IMR-90 (cell line): Measurements from ENCODE around the gene AFDN. TPM values are rescaled to one million over a fixed set of nuclear protein-coding genes. Genes with fewer than 3 reads are reported as not detected.

ENCODE experiments used
- ATAC-seq: fragments of 200-7000 bp; cut with Tn5 transposase; 2 replicates; pipeline ENCODE4 v1.9.1; 2020; ENCODE audit warnings: low read depth, mild to moderate bottlenecking, moderate library complexity
- BruUV-seq: library from RNA; stranded (reverse); fragments of 400-500 nt; replicated peaks from 2 replicates; lab custom pipeline; 2021; lab: Mats Ljungman, UMichigan
- CTCF ChIA-PET: fragments of 300-600 bp; formaldehyde crosslinking; extraction: SDS; loops from one replicate; lab custom pipeline; 2021; ENCODE audit warnings: antibody characterized with exemption; lab: Yijun Ruan, JAX
- POLR2A ChIA-PET: fragments of 300-600 bp; sonication (Branson Sonifier 250); formaldehyde crosslinking; loops from one replicate; lab custom pipeline; 2022; ENCODE audit warnings: antibody characterized with exemption; ENCODE audit not compliant: unreplicated experiment; lab: Charles Lee
- DNase-seq: peaks from one replicate; pipeline ENCODE4 v3.0.0; 2013
- H2AFZ ChIP-seq: replicated peaks from 2 replicates; pipeline ENCODE3; 2013; ENCODE audit warnings: low read length, mild to moderate bottlenecking; ENCODE audit not compliant: poor library complexity
- H2AK5ac ChIP-seq: 2 replicates; pipeline ENCODE4 v1.6.1; 2013; ENCODE audit warnings: low read depth, low read length, inconsistent platforms
- H2AK9ac ChIP-seq: replicated peaks from 2 replicates; pipeline ENCODE3; 2013; ENCODE audit warnings: mild to moderate bottlenecking, low read depth, low read length, moderate library complexity; ENCODE audit not compliant: poor library complexity
- H2BK120ac ChIP-seq: 2 replicates; pipeline ENCODE4 v1.6.1; 2013; ENCODE audit warnings: low read depth, low read length, inconsistent platforms
- H2BK15ac ChIP-seq: 3 replicates; pipeline ENCODE4 v1.6.1; 2013; ENCODE audit warnings: low read depth, low read length, inconsistent platforms
- H2BK20ac ChIP-seq: 2 replicates; pipeline ENCODE4 v1.6.1; 2013; ENCODE audit warnings: low read depth, mild to moderate bottlenecking, inconsistent platforms, low read length, moderate library complexity
- H2BK5ac ChIP-seq: 2 replicates; pipeline ENCODE4 v1.6.1; 2013; ENCODE audit warnings: mild to moderate bottlenecking, low read depth, low read length, inconsistent platforms; ENCODE audit not compliant: poor library complexity, severe bottlenecking
- H3K14ac ChIP-seq: replicated peaks from 2 replicates; pipeline ENCODE4 v1.6.1; 2013; ENCODE audit warnings: low read depth, low read length, inconsistent platforms
- H3K18ac ChIP-seq: 2 replicates; pipeline ENCODE4 v1.6.1; 2013; ENCODE audit warnings: low read depth, low read length, control low read depth
- H3K23ac ChIP-seq: 2 replicates; pipeline ENCODE4 v1.6.1; 2013; ENCODE audit warnings: low read depth, low read length, inconsistent platforms
- H3K27ac ChIP-seq: 2 replicates; pipeline ENCODE4 v1.5.1; 2013; ENCODE audit warnings: mild to moderate bottlenecking, control low read depth, low read length; ENCODE audit not compliant: insufficient read depth
- H3K27me3 ChIP-seq: 2 replicates; pipeline ENCODE4 v1.6.1; 2013; ENCODE audit warnings: low read length; ENCODE audit not compliant: control insufficient read depth, insufficient read depth
- H3K36me3 ChIP-seq: 2 replicates; pipeline ENCODE4 v1.6.1; 2013; ENCODE audit warnings: low read length, mixed read lengths; ENCODE audit not compliant: control insufficient read depth, insufficient read depth
- H3K4ac ChIP-seq: 2 replicates; pipeline ENCODE4 v1.6.1; 2013; ENCODE audit warnings: low read depth, low read length, inconsistent platforms
- H3K4me1 ChIP-seq: 2 replicates; pipeline ENCODE4 v1.6.1; 2013; ENCODE audit warnings: low read length, mixed read lengths; ENCODE audit not compliant: control insufficient read depth, insufficient read depth
- H3K4me2 ChIP-seq: 2 replicates; pipeline ENCODE4 v1.6.1; 2013; ENCODE audit warnings: low read depth, mild to moderate bottlenecking, control low read depth, low read length, moderate library complexity
- H3K4me3 ChIP-seq: 2 replicates; pipeline ENCODE4 v1.5.1; 2013; ENCODE audit warnings: low read depth, mild to moderate bottlenecking, control low read depth, low read length, moderate library complexity; ENCODE audit not compliant: insufficient read depth
- H3K56ac ChIP-seq: 2 replicates; pipeline ENCODE4 v1.6.1; 2013; ENCODE audit warnings: low read length, inconsistent platforms; ENCODE audit not compliant: insufficient read depth; ENCODE audit errors: extremely low read depth
- H3K79me1 ChIP-seq, 2 experiments: 2 replicates each; pipeline ENCODE4 v1.6.1; 2013; ENCODE audit warnings: low read length in 2 of 2, inconsistent platforms in 1 of 2, low read depth in 1 of 2
- H3K9ac ChIP-seq: 2 replicates; pipeline ENCODE4 v1.6.1; 2013; ENCODE audit warnings: low read depth, low read length, control low read depth
- H3K9me1 ChIP-seq: 2 replicates; pipeline ENCODE4 v1.6.1; 2013; ENCODE audit warnings: low read length, inconsistent platforms; ENCODE audit not compliant: insufficient read depth
- H3K9me3 ChIP-seq: 2 replicates; pipeline ENCODE4 v1.6.1; 2013; ENCODE audit warnings: low read length; ENCODE audit not compliant: control insufficient read depth, insufficient read depth
- H4K20me1 ChIP-seq: 2 replicates; pipeline ENCODE4 v1.6.1; 2013; ENCODE audit warnings: low read length, inconsistent platforms; ENCODE audit not compliant: insufficient read depth
- H4K5ac ChIP-seq: 2 replicates; pipeline ENCODE4 v1.6.1; 2013; ENCODE audit warnings: mild to moderate bottlenecking, low read depth, low read length, control low read depth
- H4K8ac ChIP-seq, 2 experiments: 2 replicates each; pipeline ENCODE4 v1.6.1; 2013; ENCODE audit warnings: low read depth in 2 of 2, low read length in 2 of 2, control low read depth in 1 of 2, inconsistent platforms in 1 of 2
- H4K91ac ChIP-seq: 2 replicates; pipeline ENCODE4 v1.6.1; 2013; ENCODE audit warnings: low read depth, low read length, inconsistent platforms; ENCODE audit not compliant: insufficient read depth
- BHLHE40 ChIP-seq: fragments of 150-350 bp; IDR thresholded peaks from 2 replicates; pipeline ENCODE4 v1.6.1; 2016; ENCODE audit warnings: mild to moderate bottlenecking, low read depth, low read length
- CEBPB ChIP-seq: IDR thresholded peaks from 2 replicates; pipeline ENCODE4 v1.6.1; 2012; ENCODE audit warnings: low read depth, low read length, improper control_type of control experiment
- CHD1 ChIP-seq: IDR thresholded peaks from 2 replicates; pipeline ENCODE4 v1.6.1; 2012; ENCODE audit warnings: low read depth, low read length, improper control_type of control experiment
- FOS ChIP-seq: fragments of 150-350 bp; IDR thresholded peaks from 2 replicates; pipeline ENCODE4 v1.6.1; 2016; ENCODE audit warnings: low read depth, low read length
- MAFK ChIP-seq: IDR thresholded peaks from 2 replicates; pipeline ENCODE4 v1.6.1; 2012; ENCODE audit warnings: low read depth, low read length, improper control_type of control experiment
- MAZ ChIP-seq: IDR thresholded peaks from 2 replicates; pipeline ENCODE4 v1.6.1; 2012; ENCODE audit warnings: low read depth, mild to moderate bottlenecking, low read length, improper control_type of control experiment, moderate library complexity, borderline replicate concordance
- MXI1 ChIP-seq: IDR thresholded peaks from 2 replicates; pipeline ENCODE4 v1.6.1; 2012; ENCODE audit warnings: low read depth, mild to moderate bottlenecking, low read length, moderate library complexity, borderline replicate concordance
- NFE2L2 ChIP-seq: fragments of 150-350 bp; IDR thresholded peaks from 2 replicates; pipeline ENCODE4 v1.6.1; 2016; ENCODE audit warnings: low read depth, mild to moderate bottlenecking, low read length
- POLR2A ChIP-seq: IDR thresholded peaks from 2 replicates; pipeline ENCODE4 v1.6.1; 2012; ENCODE audit warnings: mild to moderate bottlenecking, low read depth, low read length
- RAD21 ChIP-seq: IDR thresholded peaks from 2 replicates; pipeline ENCODE4 v1.6.1; 2012; ENCODE audit warnings: low read length, improper control_type of control experiment
- RCOR1 ChIP-seq: IDR thresholded peaks from 2 replicates; pipeline ENCODE4 v1.6.1; 2012; ENCODE audit warnings: mild to moderate bottlenecking, low read length, improper control_type of control experiment; ENCODE audit not compliant: insufficient replicate concordance
- RFX5 ChIP-seq: IDR thresholded peaks from 2 replicates; pipeline ENCODE4 v1.8.0; 2012; ENCODE audit warnings: low read depth, mild to moderate bottlenecking, low read length, moderate library complexity
- SMC3 ChIP-seq: fragments of 150-350 bp; IDR thresholded peaks from 2 replicates; pipeline ENCODE4 v1.6.1; 2016; ENCODE audit warnings: low read depth, mild to moderate bottlenecking, antibody characterized with exemption, low read length, moderate library complexity
- WGBS, 2 experiments: methylation state at CpG; one replicate each; pipeline versions ENCODE4 v1.1.5 to v1.1.7; 2013; ENCODE audit warnings: missing lambda C conversion rate in 2 of 2; ENCODE audit not compliant: insufficient read length in 1 of 2; ENCODE audit errors: extremely low coverage in 2 of 2; 5-methylcytosine and 5-hydroxymethylcytosine counted together
- dilution Hi-C: fragments of 300-500 bp; cut with HindIII; formaldehyde crosslinking; loops from one replicate; pipeline ENCODE4 v1.14.3; 2018; ENCODE audit warnings: low sequenced_read_pairs; ENCODE audit not compliant: unreplicated experiment
- in situ Hi-C: fragments of 300-500 bp; cut with MboI; formaldehyde crosslinking; loops from 3 replicates; pipeline ENCODE4 v1.14.3; 2019; ENCODE audit warnings: low sequenced_read_pairs, inconsistent platforms, mixed read lengths
- intact Hi-C: fragments of 100-400 bp; cut with micrococcal nuclease; formaldehyde crosslinking; loops from 2 replicates; pipeline ENCODE4 v1.10.0; 2022
- polyA plus RNA-seq, 3 experiments: library from polyadenylated mRNA; depleted of rRNA; stranded (reverse); fragments of >200 nt; gene quantifications; 2 replicates each; pipeline ENCODE4 v1.2.3, GENCODE V29; 2012; ENCODE audit warnings: low replicate concordance in 1 of 3
- total RNA-seq: library from RNA; depleted of rRNA; stranded (reverse); fragments of >200 nt; gene quantifications from 2 replicates; pipeline ENCODE4 v1.2.3, GENCODE V29; 2012
- TF ChIP-seq, protein P1 (sequence below): fragments of 150-350 bp; IDR thresholded peaks from 2 replicates; pipeline ENCODE4 v1.6.1; 2017; ENCODE audit warnings: mild to moderate bottlenecking, antibody characterized with exemption, low read length, low read depth
- TF ChIP-seq, protein P2 (sequence below): fragments of 150-350 bp; IDR thresholded peaks from 2 replicates; pipeline ENCODE4 v1.6.1; 2016; ENCODE audit warnings: low read depth, mild to moderate bottlenecking, low read length, moderate library complexity, borderline replicate concordance
- TF ChIP-seq, protein P3 (sequence below): conservative IDR thresholded peaks from 2 replicates; pipeline ENCODE4 v1.5.1; 2012; ENCODE audit warnings: mild to moderate bottlenecking, low read depth, low read length, improper control_type of control experiment

Gene AFDN
- total and polyA plus RNA-seq, 2 of the 4 experiments (the other 2 are of a cell fraction), result 11.6 to 20.8 TPM

DNA sequence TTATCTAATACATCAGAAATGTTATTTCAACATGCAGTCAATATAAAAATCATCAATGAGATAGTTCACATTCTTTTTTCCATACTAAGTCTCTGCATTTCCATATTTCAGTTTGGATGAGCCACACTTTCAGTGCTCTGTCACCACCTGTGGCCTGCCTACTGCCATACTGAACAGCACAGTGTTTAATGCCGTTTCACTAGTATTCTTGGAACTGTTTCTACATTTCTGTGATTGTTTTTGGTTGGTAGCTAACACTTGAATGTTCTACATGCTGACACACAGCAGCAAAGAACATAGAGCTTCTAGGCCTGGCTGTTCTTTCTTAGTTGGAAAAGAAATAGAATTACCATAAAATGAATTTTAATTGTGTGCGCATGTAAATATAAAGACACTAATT is 109.3 kb downstream of the AFDN start:
- no peaks in the 10 kb centered on the region for H3K36me3 ChIP-seq
- no peak overlapping the region for H4K5ac ChIP-seq
- no peaks in the 10 kb centered on the region for H4K20me1 ChIP-seq
- no peak overlapping the region for H3K4me2 ChIP-seq
- no peak overlapping the region for H3K9ac ChIP-seq
- no peak overlapping the region for H3K4ac ChIP-seq
- no CpG with 5 or more reads among the region's 2 CpGs for WGBS, 2 experiments
- no peak overlapping the region for H2BK15ac ChIP-seq
- H2AK5ac ChIP-seq, result no peak overlapping the region
- in situ Hi-C loops (no loop called here), dilution Hi-C loops (no loop called here), intact Hi-C loops (no loop called here)
- ATAC-seq (no peak), DNase-seq (no peak)
- no peak overlapping the region for H4K91ac ChIP-seq
- no peaks in the 10 kb centered on the region for H3K79me1 ChIP-seq
- no peaks in the 10 kb centered on the region for H3K4me1 ChIP-seq
- no peak overlapping the region for H3K23ac ChIP-seq
- peaks cover under 1% of the 10 kb centered on the region; the same call in 1 of the 2 replicates for H3K9me1 ChIP-seq
- H3K4me3 ChIP-seq, result no peak overlapping the region
- H2AFZ ChIP-seq, result no peak overlapping the region
- no peak overlapping the region for H2BK20ac ChIP-seq
- BruUV-seq, result no TSS peak
- H3K27ac ChIP-seq, result no peak overlapping the region
- no peak overlapping the region for H2AK9ac ChIP-seq
- CTCF ChIA-PET, result interaction anchor here (0.9 kb wide), 1 partner anchor 182 kb away, joined by 3 read pairs; no protein-coding TSS in a partner anchor
- H3K27me3 ChIP-seq, result no peaks in the 10 kb centered on the region
- no peak overlapping the region for H4K8ac ChIP-seq
- no peaks in the 10 kb centered on the region for H3K9me3 ChIP-seq
- H2BK120ac ChIP-seq, result no peak overlapping the region
- no peak for TF ChIP-seq SMC3
- TF ChIP-seq, protein P1, sequence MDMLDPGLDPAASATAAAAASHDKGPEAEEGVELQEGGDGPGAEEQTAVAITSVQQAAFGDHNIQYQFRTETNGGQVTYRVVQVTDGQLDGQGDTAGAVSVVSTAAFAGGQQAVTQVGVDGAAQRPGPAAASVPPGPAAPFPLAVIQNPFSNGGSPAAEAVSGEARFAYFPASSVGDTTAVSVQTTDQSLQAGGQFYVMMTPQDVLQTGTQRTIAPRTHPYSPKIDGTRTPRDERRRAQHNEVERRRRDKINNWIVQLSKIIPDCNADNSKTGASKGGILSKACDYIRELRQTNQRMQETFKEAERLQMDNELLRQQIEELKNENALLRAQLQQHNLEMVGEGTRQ, result no peak
- no peak for TF ChIP-seq POLR2A
- TF ChIP-seq NFE2L2, result no peak
- no peak for TF ChIP-seq BHLHE40
- no peak for TF ChIP-seq RAD21
- TF ChIP-seq MXI1, result no peak
- TF ChIP-seq, protein P2, sequence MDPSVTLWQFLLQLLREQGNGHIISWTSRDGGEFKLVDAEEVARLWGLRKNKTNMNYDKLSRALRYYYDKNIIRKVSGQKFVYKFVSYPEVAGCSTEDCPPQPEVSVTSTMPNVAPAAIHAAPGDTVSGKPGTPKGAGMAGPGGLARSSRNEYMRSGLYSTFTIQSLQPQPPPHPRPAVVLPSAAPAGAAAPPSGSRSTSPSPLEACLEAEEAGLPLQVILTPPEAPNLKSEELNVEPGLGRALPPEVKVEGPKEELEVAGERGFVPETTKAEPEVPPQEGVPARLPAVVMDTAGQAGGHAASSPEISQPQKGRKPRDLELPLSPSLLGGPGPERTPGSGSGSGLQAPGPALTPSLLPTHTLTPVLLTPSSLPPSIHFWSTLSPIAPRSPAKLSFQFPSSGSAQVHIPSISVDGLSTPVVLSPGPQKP, result no peak
- no peak for TF ChIP-seq RCOR1
- no peak for TF ChIP-seq MAFK
- TF ChIP-seq FOS, result no peak
- TF ChIP-seq RFX5, result no peak
- TF ChIP-seq CHD1, result no peak
- TF ChIP-seq MAZ, result no peak
- TF ChIP-seq CEBPB, result no peak
- TF ChIP-seq, protein P3, sequence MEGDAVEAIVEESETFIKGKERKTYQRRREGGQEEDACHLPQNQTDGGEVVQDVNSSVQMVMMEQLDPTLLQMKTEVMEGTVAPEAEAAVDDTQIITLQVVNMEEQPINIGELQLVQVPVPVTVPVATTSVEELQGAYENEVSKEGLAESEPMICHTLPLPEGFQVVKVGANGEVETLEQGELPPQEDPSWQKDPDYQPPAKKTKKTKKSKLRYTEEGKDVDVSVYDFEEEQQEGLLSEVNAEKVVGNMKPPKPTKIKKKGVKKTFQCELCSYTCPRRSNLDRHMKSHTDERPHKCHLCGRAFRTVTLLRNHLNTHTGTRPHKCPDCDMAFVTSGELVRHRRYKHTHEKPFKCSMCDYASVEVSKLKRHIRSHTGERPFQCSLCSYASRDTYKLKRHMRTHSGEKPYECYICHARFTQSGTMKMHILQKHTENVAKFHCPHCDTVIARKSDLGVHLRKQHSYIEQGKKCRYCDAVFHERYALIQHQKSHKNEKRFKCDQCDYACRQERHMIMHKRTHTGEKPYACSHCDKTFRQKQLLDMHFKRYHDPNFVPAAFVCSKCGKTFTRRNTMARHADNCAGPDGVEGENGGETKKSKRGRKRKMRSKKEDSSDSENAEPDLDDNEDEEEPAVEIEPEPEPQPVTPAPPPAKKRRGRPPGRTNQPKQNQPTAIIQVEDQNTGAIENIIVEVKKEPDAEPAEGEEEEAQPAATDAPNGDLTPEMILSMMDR, result no peak
- H3K18ac ChIP-seq, result no peak overlapping the region
- no peak overlapping the region for H3K14ac ChIP-seq
- POLR2A ChIA-PET, result no interaction called here
- H2BK5ac ChIP-seq, result no peak overlapping the region
- no peak overlapping the region for H3K56ac ChIP-seq
